GM21526 (cell line): ENCODE results near the gene ISG15.
"Not testable (repeated sequence)": the region's sequence is repeated elsewhere in the genome, so short reads cannot be mapped to it uniquely, and the experiment has no call there.

Experiments used
- ATAC-seq: cut with Tn5 transposase; IDR thresholded peaks from one replicate; pipeline ENCODE4 v1.9.1; 2021; ENCODE audit warnings: moderate library complexity; ENCODE audit not compliant: unreplicated experiment, low FRiP score

ISG15 gene

DNA sequence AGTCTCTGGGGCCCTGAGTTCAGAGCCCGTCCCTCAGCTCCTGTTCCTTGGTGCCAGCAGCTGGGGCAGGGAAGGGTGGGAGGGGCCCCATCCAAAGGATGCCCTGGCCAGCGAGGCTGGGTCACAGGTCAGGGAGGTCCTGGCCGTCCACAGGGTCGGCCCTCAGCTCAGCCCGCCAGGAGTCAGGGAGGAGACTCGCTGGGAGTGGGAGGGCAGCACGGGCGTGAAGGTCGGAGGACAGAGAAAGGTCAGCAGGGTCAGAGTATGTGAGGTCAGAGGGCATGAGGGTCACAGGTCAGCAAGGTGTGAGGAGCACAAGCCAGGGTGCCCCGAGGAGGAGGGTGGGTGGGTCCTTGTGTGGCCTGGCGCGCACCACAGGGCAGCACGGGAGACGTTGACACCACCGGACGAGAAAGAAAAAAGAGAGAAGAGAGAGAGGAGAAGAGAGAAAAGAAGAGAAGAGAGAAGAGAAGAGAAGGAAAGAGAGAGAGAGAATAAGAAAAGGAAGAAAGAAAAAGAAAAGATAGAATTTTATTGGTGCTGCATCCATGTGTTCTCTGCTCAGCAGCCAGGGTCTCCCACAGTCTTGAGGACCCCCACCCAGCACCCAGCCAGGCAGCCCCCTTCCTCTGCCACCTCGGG is 38.5 kb upstream of the ISG15 start:
- ATAC-seq = no peak

- ATAC-seq = no peak
These were observed 37.9 kb upstream of the ISG15 start for GRCh38 chr1:975365-975764.

- ATAC-seq = no peak
These were observed 37.2 kb upstream of the ISG15 start for GRCh38 chr1:975896-976683.

DNA sequence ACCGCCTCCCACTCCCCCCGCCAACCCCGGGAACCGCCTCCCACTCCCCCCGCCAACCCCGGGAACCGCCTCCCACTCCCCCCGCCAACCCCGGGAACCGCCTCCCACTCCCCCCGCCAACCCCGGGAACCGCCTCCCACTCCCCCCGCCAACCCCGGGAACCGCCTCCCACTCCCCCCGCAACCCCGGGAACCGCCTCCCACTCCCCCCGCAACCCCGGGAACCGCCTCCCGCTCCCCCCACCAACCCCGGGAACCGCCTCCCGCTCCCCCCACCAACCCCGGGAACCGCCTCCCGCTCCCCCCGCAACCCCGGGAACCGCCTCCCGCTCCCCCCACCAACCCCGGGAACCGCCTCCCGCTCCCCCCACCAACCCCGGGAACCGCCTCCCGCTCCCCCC is 36.5 kb upstream of the ISG15 start:
- not testable (repeated sequence) for ATAC-seq

DNA sequence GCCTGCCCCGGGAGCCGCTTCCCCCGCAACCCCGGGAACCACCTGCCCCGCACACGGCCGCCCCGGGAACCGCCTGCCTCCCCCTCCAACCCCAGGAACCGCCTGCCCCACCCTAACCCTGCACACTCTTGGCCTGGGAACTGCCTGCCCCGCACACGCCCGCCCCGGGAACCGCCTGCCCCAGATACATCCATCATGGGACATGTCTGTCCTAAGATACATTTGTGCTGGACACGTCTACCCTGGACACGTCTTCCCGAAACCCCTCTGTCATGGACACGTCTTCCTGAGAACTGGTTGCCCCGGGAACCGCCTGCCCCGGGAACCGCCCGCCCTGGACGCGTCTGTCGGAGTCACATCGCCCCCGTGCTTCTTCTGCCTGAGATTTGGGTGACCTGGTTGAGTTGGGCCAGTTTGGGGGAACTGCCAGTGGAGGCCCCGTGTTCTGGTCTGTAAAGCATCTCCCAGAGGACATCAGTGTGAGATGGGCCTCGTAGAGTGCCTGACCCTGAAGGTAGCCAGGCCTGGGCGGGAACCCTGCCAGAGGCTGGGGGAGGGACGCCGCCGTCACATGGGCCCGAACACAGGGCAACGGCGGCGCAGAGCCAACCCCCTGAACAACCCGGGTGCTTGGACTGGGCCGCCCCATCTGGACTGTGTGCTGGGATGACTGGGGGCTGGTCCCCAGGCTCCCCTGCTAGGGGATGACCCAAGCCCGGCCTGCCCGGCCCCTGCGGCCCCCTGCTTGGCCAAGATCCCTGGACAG is 35.0 kb upstream of the ISG15 start:
- no peak for ATAC-seq

DNA sequence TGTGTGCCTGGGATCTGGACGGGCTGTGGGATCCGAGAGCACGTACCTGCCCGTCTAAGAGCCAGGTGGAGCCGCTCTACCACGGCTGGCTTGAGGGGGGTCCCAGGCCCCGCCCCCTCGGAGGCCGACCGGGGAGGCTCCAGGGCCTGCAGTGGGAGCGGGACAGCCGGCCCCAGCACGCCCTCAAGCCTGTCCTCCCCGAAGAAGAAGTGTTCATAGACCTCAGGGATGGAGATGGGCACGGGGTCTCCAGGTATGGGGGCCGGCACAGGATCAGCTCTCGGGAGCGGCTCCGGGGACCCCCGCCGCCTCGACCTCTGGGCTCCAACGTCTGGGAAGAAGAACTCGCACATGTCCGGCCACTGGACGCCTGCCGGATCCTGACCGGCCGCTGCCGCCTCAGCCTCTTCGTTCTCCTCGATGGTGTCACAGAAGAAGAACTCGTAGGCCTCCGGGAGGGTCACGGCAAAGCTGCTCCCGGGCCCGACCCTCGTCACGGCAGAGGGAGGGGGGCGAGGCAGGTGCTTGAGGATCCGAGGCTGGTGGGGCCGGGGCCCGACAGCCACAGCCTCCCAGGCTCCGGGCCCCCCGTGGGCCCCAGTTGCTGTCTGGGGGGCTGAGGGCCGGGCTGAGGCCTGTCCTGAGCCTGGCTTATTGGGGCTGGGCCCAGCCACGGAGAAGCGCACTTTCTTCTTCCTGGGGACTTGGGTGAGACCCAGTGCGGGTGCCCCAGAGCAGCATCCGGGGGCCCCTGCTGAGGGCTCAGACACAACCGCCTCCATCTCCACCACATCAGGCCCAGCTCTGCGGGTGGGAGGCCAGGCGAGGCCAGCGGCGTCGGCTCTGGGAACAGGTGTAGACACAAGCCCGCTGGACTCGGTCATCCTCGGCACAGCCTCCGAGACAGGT is 34.2 kb upstream of the ISG15 start:
- ATAC-seq = no peak

DNA sequence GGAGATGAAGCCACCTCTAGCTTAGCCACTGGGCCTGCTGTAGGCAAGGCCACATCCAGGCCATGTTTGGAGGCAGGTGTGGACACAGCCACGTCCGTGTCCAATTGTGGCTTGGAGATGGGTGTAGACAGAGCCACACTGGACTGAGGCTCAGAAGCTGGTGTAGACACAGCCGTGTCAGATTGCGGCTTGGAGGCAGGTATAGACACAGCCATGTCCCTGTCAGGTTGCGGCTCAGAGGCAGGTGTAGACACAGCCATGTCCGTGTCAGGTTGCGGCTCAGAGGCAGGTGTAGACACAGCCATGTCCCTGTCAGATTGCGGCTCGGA is 33.6 kb upstream of the ISG15 start:
- ATAC-seq = no peak

GRCh38 chr1:980137-980571 is 33.1 kb upstream of the ISG15 start:
- ATAC-seq = no peak

GRCh38 chr1:980602-981395 is 32.5 kb upstream of the ISG15 start:
- no peak for ATAC-seq

DNA sequence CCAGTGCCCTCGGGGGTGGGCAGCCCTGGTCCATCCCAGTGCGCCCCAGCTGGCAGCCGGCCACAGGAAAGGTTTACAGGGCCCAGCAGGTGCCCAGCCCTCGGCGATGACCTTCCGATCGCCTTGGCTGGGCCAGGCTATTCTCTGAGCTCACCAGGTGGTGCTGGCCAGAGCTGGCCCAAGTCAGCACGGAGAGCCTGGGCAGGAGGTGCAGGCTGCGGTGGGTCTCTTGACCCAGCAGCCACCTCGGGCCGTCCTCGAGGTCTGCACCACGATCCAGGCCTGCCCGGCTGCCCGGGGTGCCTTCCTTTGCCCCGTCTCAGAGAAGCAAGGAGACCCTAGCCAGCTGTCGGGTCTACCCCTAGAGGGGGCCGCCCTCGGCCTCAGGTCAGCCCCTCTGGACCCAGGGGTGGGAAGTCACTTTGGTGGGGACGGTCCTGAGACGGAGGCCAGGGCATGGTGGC is 31.8 kb upstream of the ISG15 start:
- no peak for ATAC-seq

DNA sequence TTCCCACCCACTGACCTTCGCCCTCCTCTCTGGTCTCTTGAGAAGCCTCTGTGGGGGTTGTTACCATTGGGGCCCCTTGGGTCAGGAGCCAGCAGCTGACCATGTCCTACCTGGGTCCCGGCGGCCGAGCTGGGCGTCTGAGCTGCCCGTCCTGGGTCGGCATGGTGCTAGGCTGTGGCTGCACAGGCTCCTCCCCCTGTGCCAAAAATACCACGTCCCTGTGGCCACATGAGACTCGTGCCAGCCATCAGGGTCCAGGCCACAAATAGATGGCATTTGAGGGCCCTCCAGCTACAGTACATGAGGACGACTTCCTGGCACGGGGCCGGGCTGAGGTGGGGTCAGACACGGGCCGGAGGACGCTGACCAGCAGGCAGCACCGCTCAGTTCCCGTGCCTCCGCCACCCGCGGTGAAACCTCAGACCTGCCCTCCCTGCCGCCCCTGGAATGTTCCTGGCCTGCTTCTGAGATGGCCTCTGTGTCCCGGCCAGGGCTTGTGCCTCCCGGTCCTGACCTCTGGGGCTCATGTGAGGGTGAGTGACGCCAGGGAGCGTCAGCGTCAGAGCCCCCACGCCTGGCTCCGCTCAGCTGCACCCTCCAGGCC is 31.2 kb upstream of the ISG15 start, which contains the start of gene PERM1:
Gene PERM1 (minus strand): TSS at position 139 of the 604 bp plus-strand sequence. CDS start 1,064 bp downstream, outside the sequence.
- ATAC-seq = no peak

GRCh38 chr1:982765-983436 is 30.4 kb upstream of the ISG15 start:
- ATAC-seq = no peak

- no peak for ATAC-seq
These were observed 29.4 kb upstream of the ISG15 start for GRCh38 chr1:983798-984475.

- no peak for ATAC-seq
These were observed 28.9 kb upstream of the ISG15 start for GRCh38 chr1:984476-984814.

DNA sequence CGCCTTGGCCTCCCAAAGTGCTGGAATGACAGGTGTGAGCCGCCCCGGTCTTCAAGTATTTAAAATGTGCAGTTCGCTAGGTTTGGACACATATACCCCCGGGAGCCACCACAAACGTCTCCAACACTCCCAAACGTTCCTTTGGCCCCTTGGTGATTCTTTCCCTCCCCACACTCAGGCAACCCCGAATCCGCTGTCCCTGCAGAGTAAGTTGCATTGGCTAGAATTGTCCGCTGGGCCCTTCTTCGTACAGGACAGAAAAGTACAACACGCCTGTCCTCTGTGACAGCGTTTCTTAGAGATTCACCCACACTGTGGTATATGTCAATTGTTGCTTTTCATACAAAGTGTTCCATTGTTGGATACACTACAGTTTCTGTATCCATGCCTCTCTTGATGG is 28.2 kb upstream of the ISG15 start:
- no peak for ATAC-seq

- ATAC-seq = not testable (repeated sequence)
These were observed 25.2 kb upstream of the ISG15 start for GRCh38 chr1:988061-988460.

- ATAC-seq = not testable (repeated sequence)
These were observed 22.0 kb upstream of the ISG15 start for GRCh38 chr1:991275-991674.

- no peak for ATAC-seq
These were observed 21.4 kb upstream of the ISG15 start for GRCh38 chr1:991895-992294.
